IMR-90 (cell line): ENCODE measurements around the gene TNFAIP8L1.

Experiments
- MAZ ChIP-seq: IDR thresholded peaks from 2 replicates; pipeline ENCODE4 v1.6.1; 2012; ENCODE audit warnings: low read depth, mild to moderate bottlenecking, low read length, improper control_type of control experiment, moderate library complexity, borderline replicate concordance
- MXI1 ChIP-seq: IDR thresholded peaks from 2 replicates; pipeline ENCODE4 v1.6.1; 2012; ENCODE audit warnings: low read depth, mild to moderate bottlenecking, low read length, moderate library complexity, borderline replicate concordance
- POLR2A ChIP-seq: IDR thresholded peaks from 2 replicates; pipeline ENCODE4 v1.6.1; 2012; ENCODE audit warnings: mild to moderate bottlenecking, low read depth, low read length
- TF ChIP-seq, protein P1 (sequence below): conservative IDR thresholded peaks from 2 replicates; pipeline ENCODE4 v1.5.1; 2012; ENCODE audit warnings: mild to moderate bottlenecking, low read depth, low read length, improper control_type of control experiment

DNA sequence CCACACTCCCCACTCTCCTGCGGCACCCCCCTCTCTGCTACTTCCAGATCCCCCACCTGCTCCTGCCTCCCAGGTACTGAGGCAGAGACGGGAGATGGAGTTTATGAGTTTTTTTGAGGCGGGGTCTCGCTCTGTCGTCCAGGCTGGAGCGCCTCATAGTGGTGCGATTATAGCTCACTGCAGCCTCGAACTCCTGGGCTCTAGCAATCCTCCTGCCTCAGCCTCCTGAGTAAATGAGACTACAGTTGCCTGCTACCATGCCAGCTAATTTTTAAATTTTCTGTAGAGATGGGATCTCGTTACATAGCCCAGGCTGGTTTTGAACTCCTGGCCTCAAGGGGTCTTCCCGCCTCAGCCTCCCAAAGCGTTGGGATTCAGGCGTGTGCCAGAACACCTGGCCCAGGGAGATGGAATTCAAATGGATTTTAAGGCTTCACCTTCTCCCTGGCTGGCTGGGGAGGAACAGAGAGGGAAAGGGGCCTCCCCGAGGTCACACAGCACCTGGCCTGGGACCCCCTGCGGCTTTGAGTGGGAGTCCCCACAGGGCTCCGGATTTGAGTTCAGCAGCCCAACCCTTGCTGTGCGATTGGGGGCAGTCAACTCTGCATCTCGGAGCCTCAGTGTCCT lies 19.5 kb upstream of the TNFAIP8L1 start:
- TF ChIP-seq MAZ (no peak), POLR2A (no peak), MXI1 (no peak)
- TF ChIP-seq, protein P1, sequence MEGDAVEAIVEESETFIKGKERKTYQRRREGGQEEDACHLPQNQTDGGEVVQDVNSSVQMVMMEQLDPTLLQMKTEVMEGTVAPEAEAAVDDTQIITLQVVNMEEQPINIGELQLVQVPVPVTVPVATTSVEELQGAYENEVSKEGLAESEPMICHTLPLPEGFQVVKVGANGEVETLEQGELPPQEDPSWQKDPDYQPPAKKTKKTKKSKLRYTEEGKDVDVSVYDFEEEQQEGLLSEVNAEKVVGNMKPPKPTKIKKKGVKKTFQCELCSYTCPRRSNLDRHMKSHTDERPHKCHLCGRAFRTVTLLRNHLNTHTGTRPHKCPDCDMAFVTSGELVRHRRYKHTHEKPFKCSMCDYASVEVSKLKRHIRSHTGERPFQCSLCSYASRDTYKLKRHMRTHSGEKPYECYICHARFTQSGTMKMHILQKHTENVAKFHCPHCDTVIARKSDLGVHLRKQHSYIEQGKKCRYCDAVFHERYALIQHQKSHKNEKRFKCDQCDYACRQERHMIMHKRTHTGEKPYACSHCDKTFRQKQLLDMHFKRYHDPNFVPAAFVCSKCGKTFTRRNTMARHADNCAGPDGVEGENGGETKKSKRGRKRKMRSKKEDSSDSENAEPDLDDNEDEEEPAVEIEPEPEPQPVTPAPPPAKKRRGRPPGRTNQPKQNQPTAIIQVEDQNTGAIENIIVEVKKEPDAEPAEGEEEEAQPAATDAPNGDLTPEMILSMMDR, result no peak
